ENCODE data around the gene GDPD2. TPM values are rescaled to one million over a fixed set of nuclear protein-coding genes. Genes with fewer than 3 reads are reported as not detected.

GDPD2 gene
- 0.07 to 0.13 TPM (median 0.07 TPM) in 3 of 5 replicates, not detected in the others for total RNA-seq (2022; extraction: Qiagen RNA extraction; ENCODE audit: low read depth)

GRCh38 chrX:70422851-70423341 is at the start of gene GDPD2:
Gene GDPD2 (plus strand): TSS chrX:70423314. CDS start chrX:70424985, 1,671 bp downstream.

GRCh38 chrX:70444326-70444945 is 21.3 kb downstream of the GDPD2 start, which contains the start of gene DLG3:
Gene DLG3 (plus strand): TSS chrX:70444835. CDS start chrX:70445202, 367 bp downstream.

Other genes with a start within 250 kb of the GDPD2 start
- not detected in 5 replicates for gene DGAT2L6, start 245.8 kb upstream of the GDPD2 start, total RNA-seq (2022; extraction: Qiagen RNA extraction; ENCODE audit: low read depth)
- gene AWAT1, start 188.7 kb upstream of the GDPD2 start, total RNA-seq (2022; extraction: Qiagen RNA extraction; ENCODE audit: low read depth) = not detected in 5 replicates
- gene P2RY4, start 163.1 kb upstream of the GDPD2 start, total RNA-seq (2022; extraction: Qiagen RNA extraction; ENCODE audit: low read depth) = 0.03 TPM in 1 of 5 replicates, not detected in the others
- not detected in 5 replicates for gene ARR3, start 155.0 kb upstream of the GDPD2 start, total RNA-seq (2022; extraction: Qiagen RNA extraction; ENCODE audit: low read depth)
- gene RAB41, start 141.1 kb upstream of the GDPD2 start, total RNA-seq (2022; extraction: Qiagen RNA extraction; ENCODE audit: low read depth) = not detected in 5 replicates
- gene PDZD11, start 133.4 kb upstream of the GDPD2 start, total RNA-seq (2022; extraction: Qiagen RNA extraction; ENCODE audit: low read depth) = 87.8 to 109 TPM (median 91.9 TPM) in 5 replicates
- gene KIF4A, start 133.2 kb upstream of the GDPD2 start, total RNA-seq (2022; extraction: Qiagen RNA extraction; ENCODE audit: low read depth) = 26.9 to 30.4 TPM (median 28.7 TPM) in 5 replicates
- 2.5 to 3.3 TPM (median 3.2 TPM) in 5 replicates for gene DLG3, start 21.5 kb downstream of the GDPD2 start, total RNA-seq (2022; extraction: Qiagen RNA extraction; ENCODE audit: low read depth)